Type B pancreatic cell (in vitro differentiated cells): ENCODE measurements around the gene ZNF429. TPM values are rescaled to one million over a fixed set of nuclear protein-coding genes. Genes with fewer than 3 reads are reported as not detected.
A peak's percentile ranks its signal among the peaks of the same experiment; 100 is the strongest.
"Not testable (repeated sequence)": the region's sequence is repeated elsewhere in the genome, so short reads cannot be mapped to it uniquely, and the experiment has no call there.

Experiments
- DNase-seq: peaks from one replicate; pipeline ENCODE4 v3.0.0; 2021; ENCODE audit warnings: mixed read lengths; ENCODE audit not compliant: unreplicated experiment; ENCODE audit errors: extremely low spot score
- H3K27ac Mint-ChIP-seq: 2 replicates; pipeline ENCODE4 v1.8.0; 2021; ENCODE audit warnings: mild to moderate bottlenecking, mixed read lengths
- H3K27me3 Mint-ChIP-seq: 2 replicates; pipeline ENCODE4 v1.8.0; 2021; ENCODE audit warnings: mixed read lengths
- H3K36me3 Mint-ChIP-seq: 2 replicates; pipeline ENCODE4 v1.8.0; 2021; ENCODE audit warnings: mixed read lengths
- H3K4me1 Mint-ChIP-seq: one replicate; pipeline ENCODE4 v1.8.0; 2021; ENCODE audit warnings: mixed read lengths; ENCODE audit not compliant: unreplicated experiment
- H3K4me3 Mint-ChIP-seq: 2 replicates; pipeline ENCODE4 v1.8.0; 2021; ENCODE audit warnings: mild to moderate bottlenecking, mixed read lengths
- H3K9me3 Mint-ChIP-seq: 2 replicates; pipeline ENCODE4 v1.8.0; 2021; ENCODE audit warnings: mixed read lengths
- total RNA-seq: library from RNA; stranded (reverse); gene quantifications from 2 replicates; pipeline ENCODE4 v1.2.1, GENCODE V29; 2021; ENCODE audit warnings: low replicate concordance
- TF ChIP-seq, protein P1 (sequence below): fragments of 200-600 bp; sonication (generic); conservative IDR thresholded peaks from 2 replicates; pipeline ENCODE4 v1.5.0; 2021; ENCODE audit warnings: antibody characterized with exemption, mild to moderate bottlenecking

Gene ZNF429
- total RNA-seq, 1 donor from 2014 or later, result 20.6 TPM

GRCh38 chr19:21492947-21493906 lies 12.2 kb upstream of the ZNF429 start:
- Mint-ChIP-seq H3K4me3 (no peak overlapping the region), H3K4me1 (no peaks in the 10 kb centered on the region), H3K36me3 (peaks cover 41% of the 10 kb centered on the region), H3K27me3 (no peaks in the 10 kb centered on the region), H3K27ac (no peak overlapping the region), H3K9me3 (no peaks in the 10 kb centered on the region)
- DNase-seq, result no peak
- TF ChIP-seq, protein P1, sequence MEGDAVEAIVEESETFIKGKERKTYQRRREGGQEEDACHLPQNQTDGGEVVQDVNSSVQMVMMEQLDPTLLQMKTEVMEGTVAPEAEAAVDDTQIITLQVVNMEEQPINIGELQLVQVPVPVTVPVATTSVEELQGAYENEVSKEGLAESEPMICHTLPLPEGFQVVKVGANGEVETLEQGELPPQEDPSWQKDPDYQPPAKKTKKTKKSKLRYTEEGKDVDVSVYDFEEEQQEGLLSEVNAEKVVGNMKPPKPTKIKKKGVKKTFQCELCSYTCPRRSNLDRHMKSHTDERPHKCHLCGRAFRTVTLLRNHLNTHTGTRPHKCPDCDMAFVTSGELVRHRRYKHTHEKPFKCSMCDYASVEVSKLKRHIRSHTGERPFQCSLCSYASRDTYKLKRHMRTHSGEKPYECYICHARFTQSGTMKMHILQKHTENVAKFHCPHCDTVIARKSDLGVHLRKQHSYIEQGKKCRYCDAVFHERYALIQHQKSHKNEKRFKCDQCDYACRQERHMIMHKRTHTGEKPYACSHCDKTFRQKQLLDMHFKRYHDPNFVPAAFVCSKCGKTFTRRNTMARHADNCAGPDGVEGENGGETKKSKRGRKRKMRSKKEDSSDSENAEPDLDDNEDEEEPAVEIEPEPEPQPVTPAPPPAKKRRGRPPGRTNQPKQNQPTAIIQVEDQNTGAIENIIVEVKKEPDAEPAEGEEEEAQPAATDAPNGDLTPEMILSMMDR, result no peak

DNA sequence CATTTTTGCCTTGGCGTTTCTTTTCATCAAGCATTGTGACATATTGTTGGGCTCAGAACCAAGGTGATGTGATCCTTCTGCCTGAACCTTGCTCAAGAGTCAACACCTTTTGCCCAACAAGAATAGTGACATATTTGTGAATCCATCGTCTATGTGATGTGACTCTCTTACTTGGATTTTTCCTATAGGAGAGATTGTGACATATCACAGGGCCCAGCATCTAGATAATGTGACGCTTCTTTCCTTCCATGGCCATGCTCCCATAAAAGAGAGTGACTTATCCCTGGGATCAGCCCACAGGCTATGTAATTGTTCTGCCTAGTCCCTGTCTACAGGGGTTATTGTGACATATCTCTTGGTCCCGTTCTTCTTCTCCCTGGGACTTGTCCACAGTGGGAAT lies 8.5 kb upstream of the ZNF429 start:
- no peak overlapping the region for H3K27ac Mint-ChIP-seq
- no peaks in the 10 kb centered on the region for H3K27me3 Mint-ChIP-seq
- H3K9me3 Mint-ChIP-seq, result no peaks in the 10 kb centered on the region
- H3K4me1 Mint-ChIP-seq, result no peaks in the 10 kb centered on the region
- no peak for DNase-seq
- H3K4me3 Mint-ChIP-seq, result no peak overlapping the region
- TF ChIP-seq, protein P1, result no peak
- H3K36me3 Mint-ChIP-seq, result peaks cover 26% of the 10 kb centered on the region

GRCh38 chr19:21498651-21499050 lies 6.8 kb upstream of the ZNF429 start:
- Mint-ChIP-seq H3K27me3 (no peaks in the 10 kb centered on the region), H3K4me1 (no peaks in the 10 kb centered on the region), H3K36me3 (peaks cover 26% of the 10 kb centered on the region), H3K27ac (no peak overlapping the region), H3K4me3 (no peak overlapping the region), H3K9me3 (no peaks in the 10 kb centered on the region)
- TF ChIP-seq, protein P1, result no peak
- DNase-seq, result no peak

DNA sequence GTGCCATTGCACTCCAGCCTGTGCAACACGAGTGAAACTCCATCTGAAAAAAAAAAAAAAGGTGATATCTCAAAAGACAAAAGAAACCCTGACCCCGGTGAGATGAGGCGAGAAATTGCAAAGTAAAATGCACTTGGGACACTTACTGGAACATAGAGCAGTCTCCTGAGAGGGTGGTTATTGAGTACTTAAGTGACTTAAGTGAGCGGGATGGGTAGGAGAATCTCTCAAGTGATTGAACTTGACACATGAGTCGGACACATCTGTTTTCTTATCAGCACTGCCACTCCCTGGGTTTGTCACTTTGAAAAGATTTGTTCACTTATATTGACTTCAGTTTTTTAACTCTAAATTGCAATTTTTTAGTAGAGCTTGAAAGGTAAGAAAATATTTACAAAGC lies 2.8 kb downstream of the ZNF429 start:
- no peaks in the 10 kb centered on the region for H3K9me3 Mint-ChIP-seq

GRCh38 chr19:21511058-21511457 lies 5.7 kb downstream of the ZNF429 start:
- H3K4me1 Mint-ChIP-seq, H3K27ac Mint-ChIP-seq, H3K4me3 Mint-ChIP-seq, DNase-seq, H3K9me3 Mint-ChIP-seq, H3K27me3 Mint-ChIP-seq: not testable (repeated sequence)
- peaks cover 49% of the 10 kb centered on the region for H3K36me3 Mint-ChIP-seq

More for the DNA sequence above, 2.8 kb downstream of the ZNF429 start:
- Mint-ChIP-seq H3K27ac (peak overlapping the region; percentile 34), H3K36me3 (peaks cover 42% of the 10 kb centered on the region), H3K27me3 (no peaks in the 10 kb centered on the region), H3K4me3 (peak overlapping the region; percentile 45), H3K4me1 (peaks cover 7% of the 10 kb centered on the region)
- no peak for DNase-seq
- TF ChIP-seq, protein P1, result no peak

DNA sequence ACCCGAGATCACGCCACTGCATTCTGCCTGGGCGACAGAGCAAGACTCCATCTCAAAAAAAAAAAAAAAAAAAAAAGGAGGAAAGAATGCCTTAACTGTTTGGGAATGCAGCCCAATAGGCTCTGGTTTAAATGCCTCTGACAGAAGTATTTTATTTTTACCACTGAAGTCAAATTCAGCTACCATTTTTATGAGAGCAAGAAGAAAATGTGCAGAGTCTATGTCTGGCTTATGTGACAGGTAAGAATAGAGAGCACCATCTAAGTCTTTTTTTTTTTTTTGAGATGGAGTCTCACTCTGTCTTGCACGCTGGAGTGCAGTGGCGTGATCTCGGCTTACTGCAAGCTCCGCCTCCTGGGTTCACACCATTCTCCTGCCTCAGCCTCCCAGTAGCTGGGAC lies 7.2 kb downstream of the ZNF429 start:
- not testable (repeated sequence) for H3K27me3 Mint-ChIP-seq, H3K4me3 Mint-ChIP-seq, H3K4me1 Mint-ChIP-seq, DNase-seq, H3K27ac Mint-ChIP-seq
- H3K9me3 Mint-ChIP-seq, result peaks cover 14% of the 10 kb centered on the region
- H3K36me3 Mint-ChIP-seq, result peaks cover 54% of the 10 kb centered on the region
